HUES48 (cell line): ENCODE measurements around the gene NCOA7.

Experiments used
- H3K27ac ChIP-seq: one replicate; pipeline ENCODE4 v1.7.0; 2013; ENCODE audit warnings: low read depth, low read length, inconsistent platforms
- H3K27me3 ChIP-seq: 2 replicates; pipeline ENCODE4 v1.6.1; 2013; ENCODE audit warnings: mild to moderate bottlenecking, low read length; ENCODE audit not compliant: control insufficient read depth, insufficient read depth
- H3K36me3 ChIP-seq: 2 replicates; pipeline ENCODE4 v1.6.1; 2013; ENCODE audit warnings: low read length; ENCODE audit not compliant: control insufficient read depth, insufficient read depth
- H3K4me1 ChIP-seq: 2 replicates; pipeline ENCODE4 v1.6.1; 2013; ENCODE audit warnings: mild to moderate bottlenecking, low read length; ENCODE audit not compliant: control insufficient read depth, insufficient read depth
- H3K4me3 ChIP-seq: 2 replicates; pipeline ENCODE4 v1.5.1; 2013; ENCODE audit warnings: mild to moderate bottlenecking, low read depth, low read length
- H3K9ac ChIP-seq: 2 replicates; pipeline ENCODE4 v1.6.1; 2013; ENCODE audit warnings: mild to moderate bottlenecking, low read depth, low read length, moderate library complexity
- H3K9me3 ChIP-seq: 2 replicates; pipeline ENCODE4 v1.6.1; 2013; ENCODE audit warnings: low read length; ENCODE audit not compliant: control insufficient read depth, insufficient read depth

Gene NCOA7

DNA sequence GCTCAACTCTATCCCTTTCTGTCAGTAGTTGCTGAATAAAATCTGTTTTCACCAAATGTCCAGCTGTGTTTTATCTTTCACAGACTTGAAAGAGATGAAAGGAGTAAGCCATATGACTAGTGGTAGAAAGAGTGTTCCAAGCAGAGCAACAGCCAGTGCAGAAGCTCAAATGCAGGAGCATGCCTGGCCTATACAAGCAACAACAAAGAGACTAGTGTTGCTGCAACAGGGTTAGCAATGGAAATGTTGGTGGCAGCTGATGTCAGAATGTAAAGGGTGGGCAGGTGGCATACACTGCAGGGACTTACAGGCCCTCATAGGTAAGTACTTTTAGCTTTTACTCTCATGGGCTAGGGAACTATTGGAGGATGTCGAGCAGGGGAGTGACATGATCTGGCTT is 160.6 kb downstream of the NCOA7 start:
- Histone ChIP-seq H3K27ac (no peak overlapping the region), H3K9me3 (no peaks in the 10 kb centered on the region), H3K27me3 (no peaks in the 10 kb centered on the region), H3K9ac (no peak overlapping the region), H3K4me3 (no peak overlapping the region), H3K36me3 (no peaks in the 10 kb centered on the region), H3K4me1 (peaks cover 3% of the 10 kb centered on the region)

DNA sequence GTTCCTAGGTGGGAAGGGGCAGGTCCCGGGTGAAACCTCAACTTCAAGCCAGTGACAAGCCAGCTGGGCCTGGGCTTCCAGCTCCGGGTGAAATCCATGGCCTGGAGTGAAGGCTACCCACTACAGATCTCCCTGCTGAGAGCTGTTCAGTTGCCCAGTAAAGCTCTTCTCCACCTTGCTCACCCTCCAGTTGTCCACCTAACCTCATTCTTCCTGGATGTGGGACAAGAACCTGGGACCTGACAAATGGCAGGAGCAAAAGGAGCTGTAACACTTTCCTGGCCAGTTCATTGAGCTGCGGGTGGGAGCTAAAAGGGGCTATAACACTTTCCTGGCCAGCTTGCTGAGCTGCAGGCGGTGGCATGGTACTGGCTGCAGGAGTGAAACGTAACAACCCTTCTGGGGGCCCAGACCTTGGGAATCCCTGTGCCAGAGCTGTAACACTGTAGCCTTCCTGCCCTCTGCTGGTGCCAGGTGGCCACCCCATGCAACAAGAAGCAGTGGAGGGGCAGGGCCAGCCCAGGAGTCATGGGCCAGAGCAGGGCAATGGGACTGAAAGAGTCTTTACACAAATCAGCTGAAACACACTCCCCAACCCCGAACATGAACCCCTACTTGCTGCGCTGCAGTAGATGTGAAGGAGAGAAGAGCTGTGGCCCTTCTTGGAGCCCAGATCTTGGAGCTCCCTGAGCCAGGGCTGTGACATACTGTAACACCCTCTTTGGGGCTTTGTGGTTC is 162.2 kb downstream of the NCOA7 start:
- H3K4me1 ChIP-seq = peaks cover 9% of the 10 kb centered on the region
- H3K9ac ChIP-seq = no peak overlapping the region
- H3K27me3 ChIP-seq = no peaks in the 10 kb centered on the region
- no peaks in the 10 kb centered on the region for H3K9me3 ChIP-seq
- H3K36me3 ChIP-seq = no peaks in the 10 kb centered on the region
- H3K4me3 ChIP-seq = no peak overlapping the region
- no peak overlapping the region for H3K27ac ChIP-seq

DNA sequence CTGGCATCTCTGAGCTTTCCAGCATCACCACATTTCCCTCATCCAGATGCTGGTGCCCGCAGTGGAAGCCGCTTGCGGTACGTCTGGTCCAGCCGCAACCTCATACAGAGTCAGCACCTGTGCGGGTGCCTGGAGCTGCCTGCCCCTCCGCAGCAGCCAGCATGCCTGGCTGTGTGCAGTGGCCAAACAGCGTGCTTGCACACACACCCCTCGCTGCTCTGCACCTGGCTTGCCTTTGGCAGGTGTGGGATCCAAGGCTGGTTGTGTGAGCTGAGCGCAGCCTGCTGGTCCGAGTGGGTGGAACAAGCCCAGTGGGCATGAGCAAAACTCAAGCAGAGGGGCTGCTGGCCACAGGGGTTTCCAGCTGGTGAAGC is 162.7 kb downstream of the NCOA7 start:
- no peak overlapping the region for H3K9ac ChIP-seq
- no peaks in the 10 kb centered on the region for H3K36me3 ChIP-seq
- H3K27ac ChIP-seq = no peak overlapping the region
- peaks cover 9% of the 10 kb centered on the region for H3K4me1 ChIP-seq
- H3K9me3 ChIP-seq = no peaks in the 10 kb centered on the region
- no peaks in the 10 kb centered on the region for H3K27me3 ChIP-seq
- H3K4me3 ChIP-seq = no peak overlapping the region

DNA sequence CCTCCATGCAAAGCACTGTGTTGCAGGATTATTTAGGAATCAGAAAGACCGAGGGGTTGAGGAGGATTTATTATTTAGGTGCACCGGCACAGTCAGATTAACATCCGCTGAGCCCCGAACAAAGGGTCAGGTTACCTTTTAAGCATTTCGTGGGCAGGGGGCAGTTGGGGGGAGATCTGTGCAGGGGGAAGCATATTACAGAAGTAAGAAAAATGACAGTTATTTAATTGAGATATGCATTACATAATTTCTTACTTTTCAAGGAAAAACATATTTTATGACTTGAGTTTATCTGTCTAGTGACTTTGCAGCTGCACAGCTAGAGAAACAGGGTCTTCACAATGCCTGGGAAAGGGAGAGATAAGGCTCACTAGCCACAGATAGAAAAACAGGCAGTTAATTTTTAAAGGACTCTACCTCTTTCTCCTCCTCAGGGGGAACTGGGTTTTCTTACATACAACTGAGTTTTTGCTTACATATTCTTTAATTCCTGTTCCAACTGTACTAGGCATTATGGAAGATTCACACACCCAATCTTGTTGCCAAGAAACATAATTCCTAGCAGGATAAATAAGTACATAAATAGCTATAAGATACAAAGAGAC is 164.1 kb downstream of the NCOA7 start:
- Histone ChIP-seq H3K4me3 (no peak overlapping the region), H3K9ac (no peak overlapping the region), H3K36me3 (no peaks in the 10 kb centered on the region), H3K27me3 (no peaks in the 10 kb centered on the region), H3K4me1 (peaks cover 9% of the 10 kb centered on the region), H3K27ac (no peak overlapping the region), H3K9me3 (no peaks in the 10 kb centered on the region)

DNA sequence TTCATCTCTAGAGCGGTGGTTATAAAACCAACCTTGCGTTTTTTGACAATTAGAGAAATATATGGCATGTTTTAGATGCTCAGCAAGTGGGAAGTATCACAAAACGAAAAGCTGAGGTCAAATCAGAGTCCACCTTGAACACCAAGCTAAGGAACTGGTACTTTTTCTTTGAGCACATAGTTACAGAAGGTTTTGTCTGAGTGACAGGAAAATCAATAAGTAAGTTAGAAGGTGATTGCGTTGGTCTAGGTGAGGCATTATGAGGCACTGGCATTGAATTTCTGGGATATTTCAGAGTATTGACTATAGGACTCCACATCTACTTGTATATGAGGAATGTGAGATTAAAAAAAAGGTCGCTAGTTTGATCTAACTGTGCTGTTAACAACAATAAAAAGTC is 165.2 kb downstream of the NCOA7 start:
- Histone ChIP-seq H3K27ac (no peak overlapping the region), H3K9ac (no peak overlapping the region), H3K4me3 (peak overlapping the region; percentile 86), H3K9me3 (no peaks in the 10 kb centered on the region), H3K27me3 (no peaks in the 10 kb centered on the region), H3K4me1 (peaks cover 6% of the 10 kb centered on the region), H3K36me3 (no peaks in the 10 kb centered on the region)

DNA sequence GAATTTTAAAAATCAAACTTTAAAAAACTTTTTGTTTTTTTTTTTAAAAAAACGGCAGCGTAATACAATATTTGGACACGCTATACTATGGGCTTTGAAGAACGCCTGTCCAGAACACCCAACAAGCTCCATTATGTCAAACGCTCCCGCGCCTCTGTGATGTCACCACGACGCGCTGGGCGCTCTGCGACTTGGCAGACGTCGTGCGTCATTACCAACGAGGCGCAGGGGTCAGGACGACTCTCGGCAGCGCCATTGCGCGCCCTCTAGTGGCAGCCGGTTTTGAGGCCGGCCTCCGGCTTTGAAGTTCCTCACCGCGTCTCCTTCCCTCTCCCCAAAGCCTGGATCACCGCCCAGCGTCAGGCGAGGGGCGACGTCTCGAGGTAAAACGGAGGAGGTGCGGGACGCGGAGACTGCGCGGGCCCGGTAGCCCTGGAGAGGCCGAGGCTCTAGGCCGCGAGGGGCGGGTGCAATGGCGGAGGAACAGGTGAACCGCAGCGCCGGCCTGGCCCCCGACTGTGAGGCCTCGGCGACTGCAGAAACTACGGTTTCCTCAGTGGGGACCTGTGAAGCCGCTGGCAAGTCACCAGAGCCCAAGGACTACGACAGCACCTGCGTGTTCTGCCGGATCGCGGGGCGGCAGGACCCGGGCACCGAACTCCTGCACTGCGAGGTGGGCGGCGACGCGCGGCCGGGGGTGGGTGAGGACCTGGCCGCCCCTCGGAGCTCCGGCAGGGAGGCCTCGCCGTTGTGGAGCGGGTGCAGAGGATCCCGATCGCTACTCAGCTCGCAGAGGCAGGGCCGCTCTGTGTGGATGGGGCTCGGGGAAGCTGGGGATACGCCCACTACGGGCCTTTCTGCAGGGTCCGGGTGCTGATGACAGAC is 166.0 kb downstream of the NCOA7 start, which contains the start of gene HINT3:
Gene HINT3 (plus strand): TSS at position 265 of the 885 bp plus-strand sequence. CDS start 208 bp downstream, at position 473.
- peak within 1 kb of the TSS; percentile 46 for H3K9ac ChIP-seq
- H3K9me3 ChIP-seq = no peaks in the 10 kb centered on the region
- no peaks in the 10 kb centered on the region for H3K27me3 ChIP-seq
- peak within 1 kb of the TSS; percentile 88 for H3K27ac ChIP-seq
- H3K4me3 ChIP-seq = peak within 1 kb of the TSS; percentile 86
- peaks cover 6% of the 10 kb centered on the region for H3K4me1 ChIP-seq
- no peaks in the 10 kb centered on the region for H3K36me3 ChIP-seq

DNA sequence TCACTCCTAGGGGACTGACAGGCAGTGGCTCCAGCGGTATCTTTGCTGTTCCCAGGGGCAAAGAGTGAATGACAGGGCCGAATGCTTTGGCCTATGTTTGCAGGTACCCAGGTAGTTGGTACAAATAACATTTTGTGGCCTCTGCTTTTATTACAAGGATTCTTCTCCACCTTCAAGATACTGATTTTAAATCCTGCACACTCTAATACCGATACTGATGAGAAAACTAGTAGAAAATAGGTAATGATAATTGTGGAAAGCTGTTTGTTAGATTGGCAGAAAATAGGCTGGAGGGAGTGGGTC is 166.6 kb downstream of the NCOA7 start:
- Histone ChIP-seq H3K27me3 (no peaks in the 10 kb centered on the region), H3K27ac (peak overlapping the region; percentile 88), H3K4me1 (peaks cover 6% of the 10 kb centered on the region), H3K9ac (peak overlapping the region; percentile 46; the same call in 1 of the 2 replicates), H3K9me3 (no peaks in the 10 kb centered on the region), H3K4me3 (peak overlapping the region; percentile 86), H3K36me3 (no peaks in the 10 kb centered on the region)

DNA sequence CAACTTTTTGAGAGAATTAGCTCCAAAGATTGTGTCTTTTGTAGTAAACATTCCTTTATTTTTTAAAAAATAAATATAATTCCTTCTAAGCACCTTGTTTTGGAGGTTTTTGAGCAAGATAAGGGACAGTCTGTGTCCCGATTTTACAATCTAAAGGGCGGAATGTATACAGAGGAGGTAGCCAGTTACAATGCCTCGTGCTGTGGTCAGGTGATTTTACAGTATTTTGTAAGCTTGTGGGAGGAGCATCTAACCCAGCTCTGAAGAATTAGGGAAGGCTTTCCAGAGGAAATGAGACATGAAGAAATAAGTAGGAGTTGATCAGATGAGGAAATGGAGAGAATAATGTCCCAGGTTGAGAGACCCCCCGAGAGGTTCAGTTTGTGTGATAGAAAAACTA is 167.1 kb downstream of the NCOA7 start:
- Histone ChIP-seq H3K9ac (no peak overlapping the region), H3K9me3 (no peaks in the 10 kb centered on the region), H3K4me3 (peak overlapping the region; percentile 86), H3K36me3 (no peaks in the 10 kb centered on the region), H3K27ac (no peak overlapping the region), H3K27me3 (no peaks in the 10 kb centered on the region), H3K4me1 (peaks cover 6% of the 10 kb centered on the region)

DNA sequence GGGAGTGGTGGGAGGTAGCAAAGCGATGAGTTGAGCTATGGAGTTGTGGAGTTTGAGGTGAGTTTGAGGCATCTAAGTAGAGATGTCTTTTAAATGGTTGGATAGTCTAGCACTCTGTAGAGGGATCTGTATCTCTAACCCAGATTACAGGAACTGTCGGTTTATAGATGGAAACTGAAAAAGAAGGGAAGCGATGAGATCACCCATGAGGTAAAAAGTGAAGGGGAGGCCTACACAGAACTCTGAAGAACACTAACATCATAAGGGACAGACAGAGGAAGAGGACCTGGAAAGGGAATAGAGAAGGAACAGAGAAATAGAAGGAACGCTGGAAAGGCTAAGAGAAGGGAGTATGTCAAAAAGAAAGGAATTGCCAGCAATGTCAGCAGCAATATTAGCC is 168.3 kb downstream of the NCOA7 start:
- Histone ChIP-seq H3K9me3 (no peaks in the 10 kb centered on the region), H3K27ac (peak overlapping the region; percentile 49), H3K4me3 (no peak overlapping the region), H3K4me1 (peaks cover 6% of the 10 kb centered on the region), H3K36me3 (no peaks in the 10 kb centered on the region), H3K27me3 (no peaks in the 10 kb centered on the region), H3K9ac (no peak overlapping the region)

DNA sequence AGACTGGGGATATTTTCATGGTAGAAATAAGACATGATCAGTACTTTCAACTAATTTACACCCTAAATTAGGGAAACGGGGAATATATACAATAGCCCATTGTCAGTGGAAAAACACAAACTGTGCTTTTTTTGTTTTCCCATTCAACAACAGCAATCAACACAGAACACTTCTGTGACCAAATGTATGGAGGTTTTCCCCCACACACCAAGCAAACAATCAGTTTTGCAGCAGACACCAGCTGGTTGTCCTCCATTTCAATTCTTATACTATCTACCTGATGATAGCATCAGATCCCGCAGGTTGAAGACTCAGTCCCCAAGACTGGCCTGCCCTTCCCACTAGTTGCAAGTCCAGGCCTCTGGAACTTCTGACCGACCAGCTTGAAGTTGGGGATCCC is 170.4 kb downstream of the NCOA7 start:
- no peaks in the 10 kb centered on the region for H3K27me3 ChIP-seq
- no peaks in the 10 kb centered on the region for H3K36me3 ChIP-seq
- no peak overlapping the region for H3K27ac ChIP-seq
- H3K9me3 ChIP-seq = no peaks in the 10 kb centered on the region
- no peak overlapping the region for H3K9ac ChIP-seq
- H3K4me3 ChIP-seq = no peak overlapping the region
- H3K4me1 ChIP-seq = peaks cover 6% of the 10 kb centered on the region
